HG03135 (cell line): ENCODE measurements around the gene DACH1.

Experiments
- ATAC-seq: cut with Tn5 transposase; IDR thresholded peaks from one replicate; pipeline ENCODE4 v1.9.1; 2021; ENCODE audit warnings: mild to moderate bottlenecking, moderate library complexity; ENCODE audit not compliant: unreplicated experiment

Gene DACH1

DNA sequence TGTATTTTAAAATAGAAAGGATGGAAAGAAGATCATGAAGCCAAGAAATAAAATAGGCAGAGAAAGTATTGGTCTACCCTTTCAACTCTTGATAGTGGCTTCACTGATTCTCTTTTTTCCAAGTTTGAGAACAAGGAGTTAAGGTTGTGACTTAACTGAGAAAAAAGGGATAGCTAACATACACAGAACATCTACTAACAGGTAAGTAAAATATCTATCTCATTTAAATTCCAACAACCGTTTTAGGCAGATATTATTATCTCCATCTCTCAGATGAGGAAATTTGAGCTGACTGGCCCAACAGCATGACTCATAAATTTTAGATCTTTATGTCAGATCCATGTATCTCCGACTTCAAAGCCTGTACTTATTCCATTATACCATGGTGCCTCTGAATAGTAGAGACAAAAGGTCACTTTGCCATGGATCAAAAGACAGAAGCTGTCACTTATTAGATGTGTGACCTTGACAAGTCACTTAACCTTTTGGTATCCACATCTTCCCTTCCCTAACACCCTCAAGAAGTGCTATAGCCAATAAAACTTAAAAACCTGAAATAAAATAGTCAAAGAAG, 152.1 kb downstream of the DACH1 start:
- ATAC-seq: no peak

DNA sequence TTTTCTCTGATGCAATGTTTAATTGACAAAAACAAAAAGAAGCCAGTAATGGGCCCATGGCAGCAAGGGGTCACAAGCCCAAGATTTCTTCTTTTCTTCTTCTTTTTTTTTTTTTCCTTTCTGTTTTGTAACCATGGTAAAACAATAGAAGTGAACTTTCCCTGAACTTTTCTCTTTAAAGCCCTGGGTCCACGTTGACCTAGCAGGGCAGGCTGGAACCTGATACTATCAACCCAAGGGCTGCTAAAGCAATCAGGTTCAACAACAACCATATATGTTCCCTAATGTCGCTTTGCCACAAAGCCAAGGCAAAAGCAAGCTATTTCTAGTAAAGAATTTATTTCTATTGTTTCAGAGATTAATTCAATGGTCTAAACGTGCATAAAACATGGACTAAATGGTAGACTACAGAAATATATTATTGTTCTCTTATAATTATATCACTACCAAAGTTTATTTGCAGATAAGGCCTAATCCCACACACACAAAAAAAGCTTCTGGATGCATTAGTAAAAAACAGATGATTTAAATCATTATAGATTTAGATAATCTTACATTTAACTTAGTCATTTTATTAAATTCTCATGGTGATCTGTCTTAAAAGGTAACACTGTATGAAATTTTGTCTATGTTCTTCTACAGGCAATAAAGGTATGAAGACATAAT, 153.9 kb downstream of the DACH1 start:
- no peak for ATAC-seq

DNA sequence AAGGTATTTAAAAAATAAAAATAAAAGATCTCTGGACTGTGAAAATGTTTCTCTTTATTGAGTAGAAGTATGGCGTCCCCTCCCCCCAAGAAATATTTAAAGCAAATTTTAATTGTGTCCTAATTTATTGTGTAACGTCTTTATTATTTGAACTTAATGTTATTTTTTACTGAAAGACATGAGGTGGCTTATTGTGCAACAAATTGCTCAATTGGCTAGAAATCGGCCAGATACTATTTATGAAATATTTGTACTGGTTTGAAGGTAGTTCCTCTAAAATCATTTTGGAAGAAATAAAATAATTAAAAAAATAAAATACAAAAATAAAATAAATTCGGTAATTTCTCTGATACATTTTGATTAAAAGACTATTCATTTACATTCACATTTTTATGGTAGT, 162.3 kb downstream of the DACH1 start:
- ATAC-seq: no peak

DNA sequence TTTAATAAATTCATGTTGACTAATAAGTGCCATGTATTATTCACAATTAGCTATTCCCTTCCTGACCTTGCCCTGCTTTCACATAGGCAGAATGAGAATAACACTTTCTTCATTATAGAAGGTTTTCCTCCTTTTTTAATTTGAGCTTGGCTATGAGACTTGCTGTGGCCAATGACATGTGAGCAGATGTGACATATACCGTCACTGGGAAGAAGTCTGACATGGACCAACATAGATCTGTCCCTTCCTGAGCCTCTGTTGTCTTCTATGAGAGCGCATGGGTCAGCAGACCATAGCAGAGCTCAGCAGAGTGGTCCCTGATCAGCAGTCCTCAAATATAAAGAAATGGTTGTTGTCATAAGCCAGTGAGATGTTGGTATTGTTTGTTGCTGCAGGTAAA, 163.9 kb downstream of the DACH1 start:
- ATAC-seq: no peak

DNA sequence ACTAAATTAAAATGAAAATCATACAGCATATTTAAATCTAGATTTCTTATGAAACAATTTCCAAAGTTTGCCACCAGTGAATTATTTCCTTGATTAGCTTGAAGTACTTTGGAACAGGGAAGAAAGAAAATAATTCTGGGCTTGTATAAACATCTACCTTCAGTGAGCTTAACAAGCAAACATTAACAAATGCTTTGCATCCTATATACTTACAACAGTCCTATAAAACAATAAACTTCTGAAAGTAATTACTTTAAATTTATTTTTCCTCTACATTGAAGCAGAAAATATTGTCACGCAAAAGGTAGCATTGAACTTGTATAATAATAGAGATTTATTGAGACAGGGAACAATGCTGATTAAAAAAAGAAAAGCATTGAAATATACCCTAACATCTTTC, 164.8 kb downstream of the DACH1 start:
- no peak for ATAC-seq

DNA sequence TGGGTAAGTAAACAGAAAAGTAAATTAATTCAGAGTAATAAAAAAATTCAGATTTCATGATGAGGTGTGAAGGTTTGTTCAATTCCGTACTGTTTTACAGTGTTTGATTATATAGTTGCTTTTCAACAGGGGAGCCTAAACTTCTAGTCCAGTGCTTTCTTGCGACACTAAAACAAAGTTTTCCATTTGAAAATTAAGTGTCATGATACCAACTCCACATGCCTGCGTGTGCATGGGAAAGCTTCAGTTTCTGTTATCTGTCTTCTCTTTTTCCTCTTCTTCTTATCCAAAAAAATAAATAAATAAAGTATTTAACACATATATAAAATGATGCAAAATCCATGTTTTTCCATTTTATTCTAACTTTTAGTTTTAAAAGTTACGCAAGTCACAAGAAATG, 165.3 kb downstream of the DACH1 start:
- no peak for ATAC-seq

DNA sequence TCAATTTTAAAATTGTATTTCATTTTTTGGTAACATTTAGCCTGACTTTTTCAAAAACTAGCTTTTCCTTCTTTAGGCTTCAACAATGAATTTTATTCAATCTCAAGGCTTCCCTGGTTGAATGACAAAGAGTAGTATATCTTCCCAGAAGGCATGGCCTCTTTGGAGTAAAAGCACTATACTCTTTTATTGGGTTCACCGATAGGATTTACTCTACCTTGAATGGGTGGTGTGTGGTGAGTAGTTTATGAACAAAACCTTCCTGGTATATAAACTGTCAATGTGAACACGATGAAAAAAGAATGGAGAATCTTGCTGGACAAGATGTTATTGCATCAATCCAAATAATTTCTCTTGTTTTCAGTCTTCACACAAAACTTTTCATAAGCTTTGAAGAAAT, 167.7 kb downstream of the DACH1 start:
- ATAC-seq: no peak

DNA sequence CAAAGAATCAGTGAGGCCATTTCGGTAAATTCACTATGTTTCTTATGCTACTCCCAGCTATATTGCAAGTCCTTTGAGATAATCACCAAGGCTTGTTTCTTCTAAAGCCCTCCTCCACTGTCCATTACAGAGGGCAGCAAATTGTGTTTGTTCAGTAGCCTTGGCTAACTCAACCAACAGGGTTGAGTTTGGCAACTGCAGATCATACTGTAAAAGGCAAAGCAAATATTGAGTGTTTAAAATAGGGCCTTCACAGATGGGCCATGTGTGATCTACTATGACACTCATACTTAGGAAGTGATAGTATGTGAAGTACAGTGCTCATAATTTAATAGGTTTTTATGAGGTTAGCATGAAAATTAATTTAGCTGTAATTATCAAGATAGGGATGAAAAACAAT, 171.3 kb downstream of the DACH1 start:
- no peak for ATAC-seq

DNA sequence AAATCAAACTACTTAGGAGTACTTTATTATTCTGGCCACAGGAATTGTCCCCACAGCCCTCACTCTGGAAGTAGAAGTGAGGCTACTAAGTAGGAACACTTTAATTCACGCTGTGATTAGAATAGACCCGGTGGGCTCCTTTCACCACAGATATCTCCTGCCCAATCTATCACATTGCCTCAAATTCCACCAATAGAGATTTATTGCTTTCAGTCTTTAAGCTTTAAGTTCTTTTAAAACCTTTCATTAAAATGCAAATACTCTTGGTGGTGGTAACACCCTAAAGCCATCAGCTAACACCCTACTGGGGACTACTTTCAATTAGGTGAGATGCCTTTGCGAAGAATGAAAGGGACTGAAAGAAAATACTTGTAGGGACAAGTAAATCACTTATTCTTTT, 181.9 kb downstream of the DACH1 start:
- ATAC-seq: no peak

DNA sequence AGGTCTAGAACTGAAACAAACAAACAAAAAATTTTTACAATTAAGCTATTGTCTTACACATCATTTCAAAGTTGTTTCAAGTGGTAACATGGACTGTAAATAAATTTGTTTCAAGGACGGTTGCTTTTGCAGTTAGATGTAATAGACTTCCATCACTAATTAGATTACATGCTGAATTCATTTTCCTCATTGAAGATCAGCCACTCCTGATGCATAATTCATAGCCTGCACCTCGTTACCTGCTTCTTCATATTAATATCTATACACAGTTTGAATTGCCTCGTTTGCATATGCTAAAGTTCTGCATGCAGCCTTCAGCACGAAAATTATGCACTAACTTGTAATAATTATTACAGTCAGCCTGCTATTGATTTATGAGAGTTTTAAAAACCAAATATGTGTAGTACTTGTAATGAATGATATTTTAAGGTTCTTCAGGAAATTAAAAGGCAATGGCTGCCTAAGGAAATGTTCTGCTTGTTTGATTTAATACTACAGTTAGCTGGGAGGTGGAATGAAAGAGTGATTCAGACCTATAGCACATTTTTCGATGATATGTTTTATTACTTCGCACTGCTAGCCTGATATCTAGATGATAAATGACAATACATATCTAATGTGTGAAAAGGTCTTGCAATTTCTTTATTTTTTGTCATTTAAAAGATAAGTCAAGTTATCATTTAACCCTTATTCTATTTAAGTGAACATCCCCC, 184.9 kb downstream of the DACH1 start:
- no peak for ATAC-seq

DNA sequence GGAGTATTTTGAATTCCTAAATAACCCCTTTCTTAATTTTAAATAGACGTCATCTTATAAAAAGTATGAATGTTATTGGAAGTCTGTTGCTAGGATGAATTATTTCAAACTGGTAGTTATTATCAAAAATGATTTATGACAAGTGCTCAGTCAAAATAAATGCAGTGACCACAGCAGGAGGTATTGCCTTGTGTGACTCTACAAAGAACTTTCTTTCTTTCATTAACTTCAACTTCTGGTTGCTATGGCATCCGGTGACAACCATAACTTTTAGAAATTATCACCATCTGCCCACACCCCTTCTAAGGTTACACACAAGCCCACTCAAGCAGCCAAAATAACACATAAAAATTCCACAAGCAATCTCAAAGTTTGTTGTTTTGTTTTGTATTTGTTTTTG, 189.9 kb downstream of the DACH1 start:
- ATAC-seq: no peak

DNA sequence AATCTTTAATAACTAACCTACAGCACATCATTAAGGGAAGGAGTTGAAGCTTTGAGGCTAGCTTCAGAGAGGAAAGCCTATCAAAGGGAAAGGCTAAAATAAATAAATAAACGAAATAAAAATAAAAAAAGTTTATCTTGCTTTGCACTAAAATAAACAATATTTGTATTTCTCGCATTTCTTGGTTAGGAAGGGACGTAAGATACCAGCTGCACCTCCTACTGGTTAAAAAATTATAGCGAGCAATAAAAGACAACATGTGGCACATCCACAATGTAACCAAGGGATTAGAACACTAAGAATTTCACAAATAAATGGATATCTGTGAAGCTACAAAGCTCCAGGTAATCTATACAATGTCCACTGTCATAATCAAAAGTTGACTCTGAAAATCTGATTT, 194.5 kb downstream of the DACH1 start:
- no peak for ATAC-seq

DNA sequence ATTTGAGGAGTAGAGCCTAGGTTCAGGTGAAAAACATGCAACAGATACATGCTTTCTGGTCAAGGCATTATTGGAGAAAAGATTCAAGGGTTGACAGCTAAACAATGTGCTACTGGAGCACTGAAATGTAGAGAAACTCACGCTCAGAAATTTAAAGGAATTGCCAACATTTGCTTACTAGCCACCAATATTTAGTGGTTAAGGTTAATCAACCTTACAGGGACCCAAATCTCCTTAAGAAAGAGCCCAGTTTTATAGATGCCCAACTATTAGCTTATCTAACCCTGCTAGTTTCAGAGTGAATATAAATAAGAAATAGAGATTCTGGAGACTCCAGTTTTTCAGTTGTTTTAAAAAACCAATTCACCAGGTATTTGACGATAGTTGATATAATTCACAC, 203.6 kb downstream of the DACH1 start:
- ATAC-seq: no peak

DNA sequence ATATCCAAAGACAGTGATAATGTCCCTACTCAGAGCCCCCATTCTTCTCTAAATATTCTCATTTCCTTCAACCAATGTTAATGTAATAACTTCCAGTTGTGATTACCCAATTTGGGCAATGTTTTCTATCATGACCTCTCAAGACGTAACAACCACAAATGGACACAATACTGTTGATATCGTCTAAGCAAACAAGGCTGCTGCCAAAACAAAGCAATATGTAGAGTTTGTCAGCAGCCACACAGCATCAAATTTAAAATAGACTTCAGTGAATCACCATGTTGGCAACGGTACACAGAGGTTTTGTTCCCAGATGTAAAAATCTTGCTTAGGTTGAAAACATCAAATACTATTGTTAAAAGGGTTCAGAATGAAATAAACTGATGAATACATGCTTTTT, 205.1 kb downstream of the DACH1 start:
- ATAC-seq: no peak

DNA sequence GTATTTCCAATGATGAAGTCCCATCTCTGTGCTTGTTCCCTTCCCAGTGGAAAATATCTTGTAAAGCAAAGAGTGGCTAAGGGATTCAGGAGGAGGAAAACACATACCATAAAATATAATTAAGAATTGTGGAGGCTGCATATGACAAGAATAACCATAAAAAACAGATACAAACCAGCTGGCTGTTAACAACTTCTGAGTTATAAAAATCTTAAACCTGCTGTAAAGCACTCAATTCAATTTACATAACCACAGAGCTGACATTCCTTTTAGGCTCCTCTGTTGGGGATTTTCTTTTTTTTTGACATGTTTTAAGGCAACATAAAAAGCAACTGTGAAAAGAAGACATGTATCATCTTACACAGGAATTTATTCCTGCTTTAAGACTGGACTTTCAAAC, 207.6 kb downstream of the DACH1 start:
- ATAC-seq: no peak

DNA sequence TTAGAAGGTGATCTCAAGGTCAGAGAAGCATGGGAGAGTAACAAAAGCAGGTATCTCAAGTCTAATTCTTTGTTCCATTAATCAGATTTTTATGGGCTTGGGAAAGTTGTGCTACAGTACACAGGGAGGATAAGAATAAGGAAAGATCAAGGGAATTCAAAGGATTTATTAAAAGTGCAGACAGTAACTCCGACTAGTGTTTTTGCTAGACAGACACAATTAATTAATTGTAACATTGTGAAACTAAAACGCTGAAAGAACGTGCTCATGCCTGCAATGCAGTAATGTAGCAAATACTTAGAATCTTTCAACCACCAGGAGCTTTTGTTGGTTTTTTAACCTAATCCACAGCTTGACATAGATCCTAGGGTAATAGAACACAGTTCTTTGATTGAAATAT, 221.5 kb downstream of the DACH1 start:
- no peak for ATAC-seq

DNA sequence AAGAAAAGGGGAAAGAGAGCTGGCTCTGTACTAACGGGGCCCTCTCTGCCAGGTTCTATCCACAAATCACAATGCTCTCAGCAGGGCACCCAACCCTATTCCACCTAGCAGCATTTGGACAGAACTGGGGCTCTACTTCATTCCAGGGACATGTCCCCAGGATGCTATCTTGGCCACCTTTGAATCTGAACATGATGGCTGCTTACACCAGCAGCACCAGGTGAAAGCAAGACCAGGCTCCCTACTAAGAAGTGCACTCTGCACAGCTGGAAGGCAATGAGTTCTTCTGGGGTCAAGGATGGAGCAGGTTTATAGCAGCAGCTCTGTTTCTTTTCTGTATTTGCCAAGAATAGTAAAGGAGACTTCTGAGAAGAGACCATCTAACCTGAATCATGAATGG, 222.4 kb downstream of the DACH1 start:
- ATAC-seq: no peak

DNA sequence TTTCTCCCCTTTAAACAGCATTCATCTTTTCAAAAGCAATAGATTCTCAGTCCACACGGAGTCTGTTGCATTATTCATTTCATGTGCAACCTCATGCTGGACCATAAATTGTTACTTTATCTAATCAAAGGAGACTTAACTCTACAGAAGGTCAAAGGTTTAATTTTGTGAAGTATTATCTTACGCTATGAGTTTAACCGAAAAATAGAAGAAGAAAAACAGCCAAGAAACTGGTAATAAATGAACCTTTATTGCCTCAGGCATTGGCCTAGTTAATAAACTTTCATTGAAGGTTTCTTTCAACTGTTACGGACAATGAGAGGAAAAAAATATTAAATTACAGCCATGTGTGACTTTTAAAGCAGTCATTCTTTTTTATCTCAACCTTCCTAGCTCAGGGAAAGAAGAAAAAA, 223.6 kb downstream of the DACH1 start:
- ATAC-seq: no peak

DNA sequence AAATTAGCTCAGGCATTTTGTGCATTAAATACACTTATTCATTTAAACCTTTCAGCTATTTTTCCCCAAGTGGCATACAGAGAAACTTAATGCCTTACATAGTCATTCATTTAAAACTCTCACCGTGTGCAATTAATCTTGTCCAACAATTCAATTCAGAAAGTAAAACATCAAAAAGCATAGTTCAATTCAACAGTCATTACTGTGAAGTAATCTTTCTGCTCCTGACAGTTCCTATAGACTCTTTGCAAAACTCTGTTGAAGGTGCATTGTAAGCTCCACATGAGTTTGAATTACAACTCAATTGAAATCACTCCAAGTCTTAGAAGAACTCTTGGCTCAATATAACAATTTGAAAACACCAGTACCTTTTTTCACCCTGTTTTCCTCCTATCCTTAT, 228.3 kb downstream of the DACH1 start:
- no peak for ATAC-seq

DNA sequence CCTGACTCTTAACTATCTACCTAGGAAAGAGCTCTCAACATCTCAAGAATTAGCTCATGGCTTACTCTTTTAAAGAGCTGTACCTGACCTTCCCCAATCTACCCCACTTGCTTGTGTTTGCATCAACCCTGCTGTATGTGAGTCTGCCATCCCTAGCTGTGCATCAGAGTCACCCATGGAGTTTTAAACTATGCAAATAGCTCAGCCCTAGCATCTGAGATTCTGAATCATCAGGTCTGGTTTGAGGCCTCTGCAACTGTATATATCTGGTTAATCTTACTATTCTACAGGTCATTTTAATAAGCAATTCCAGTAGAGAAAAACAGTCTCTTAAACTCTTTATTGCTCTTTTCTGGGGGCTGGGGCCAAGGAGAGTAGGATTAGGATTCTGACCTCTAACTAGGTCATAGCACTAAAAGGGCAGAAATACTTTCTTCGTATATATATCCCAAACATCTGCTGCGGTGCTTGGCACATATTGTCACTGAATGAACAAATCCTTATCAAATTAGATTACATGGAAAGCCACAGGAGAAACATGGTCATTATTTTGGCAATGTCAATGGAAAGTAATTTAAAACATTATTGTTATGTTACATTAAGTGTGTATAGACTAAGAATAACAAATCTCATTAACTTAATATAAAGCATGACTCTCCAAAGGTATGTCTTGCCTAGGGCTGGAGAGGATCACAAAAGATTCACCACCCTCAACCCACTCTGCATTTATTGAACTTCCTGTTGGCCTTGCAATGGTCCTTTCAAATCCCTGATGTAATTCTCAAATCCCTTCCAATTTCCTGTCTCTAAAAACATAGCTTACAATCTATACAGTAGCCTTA, 232.2 kb downstream of the DACH1 start:
- no peak for ATAC-seq

DNA sequence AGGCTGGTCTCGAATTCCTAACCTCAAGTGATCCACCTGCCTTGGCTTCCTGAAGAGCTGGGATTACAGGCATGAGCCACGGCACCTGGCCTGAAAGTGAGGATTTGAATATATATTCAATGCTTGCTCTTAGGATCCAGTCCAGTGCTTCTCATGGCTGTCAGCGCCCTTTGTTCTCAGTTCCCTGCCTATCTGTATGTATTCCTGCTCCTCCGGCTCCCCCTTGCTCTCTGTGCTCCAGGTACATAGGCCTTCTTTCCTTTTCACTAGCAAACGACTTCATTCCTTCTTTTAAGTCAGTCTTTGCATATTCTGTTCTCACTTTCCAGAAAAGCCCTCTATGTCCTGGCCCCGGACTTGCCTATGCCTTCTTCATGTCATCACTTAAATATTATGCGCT, 232.8 kb downstream of the DACH1 start:
- ATAC-seq: no peak

DNA sequence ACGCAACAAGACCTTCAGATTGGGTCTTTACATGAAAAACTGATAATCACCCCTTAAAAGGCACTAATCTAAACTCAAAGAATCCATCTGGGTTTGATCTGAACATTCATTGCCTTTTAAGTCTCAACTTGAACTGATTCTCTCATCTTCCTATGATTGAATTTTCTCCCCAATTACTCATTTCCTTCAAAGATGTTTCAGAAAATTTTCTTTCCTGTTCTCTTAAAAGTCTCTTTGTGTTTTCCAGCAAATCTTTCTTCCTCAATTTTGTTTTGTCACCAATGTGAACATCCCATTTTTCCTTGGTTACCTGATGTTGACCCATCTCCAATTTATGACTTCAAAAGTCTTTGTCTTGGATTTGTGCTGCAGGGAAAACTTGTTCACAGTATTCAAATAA, 234.3 kb downstream of the DACH1 start:
- no peak for ATAC-seq
